ENCODE measurements around the gene PFKFB3. TPM values are rescaled to one million over a fixed set of nuclear protein-coding genes. Genes with fewer than 3 reads are reported as not detected.
"Not testable (repeated sequence)": the region's sequence is repeated elsewhere in the genome, so short reads cannot be mapped to it uniquely, and the experiment has no call there.

Gene PFKFB3
- total and polyA plus RNA-seq, 7 donors, result 10.2 to 33.2 (median 28.0) TPM

DNA sequence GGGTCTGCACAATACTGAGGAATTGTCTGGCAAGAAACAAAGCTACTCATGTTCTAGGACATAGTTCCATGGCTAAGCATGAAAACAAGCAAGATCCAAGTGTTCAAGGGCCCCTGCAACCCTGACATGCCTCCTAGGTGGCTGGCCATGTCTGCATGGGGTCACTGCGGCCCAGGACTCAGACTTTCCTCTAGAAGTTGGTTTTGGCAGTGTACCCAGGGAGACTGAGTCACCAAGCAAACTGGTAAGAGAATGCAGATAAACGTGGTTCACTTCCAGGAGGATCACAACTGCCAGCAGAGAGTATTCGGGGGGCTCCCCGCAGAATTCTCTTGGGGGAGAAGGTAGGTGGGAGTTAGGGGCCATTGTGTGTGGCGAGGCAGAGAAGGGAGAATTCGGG, 7.4 kb upstream of the PFKFB3 start:
- peak overlapping the region; percentile 40 to 75 (median 57) for H3K27ac ChIP-seq
- DNase-seq, result no peak
- no peak overlapping the region for H3K4me3 ChIP-seq
- H3K36me3 ChIP-seq, result no peaks in the 10 kb centered on the region
- H3K4me1 ChIP-seq, result peaks cover 0 to 38% (median 27%) of the 10 kb centered on the region in 4 donors
- no peaks in the 10 kb centered on the region for H3K27me3 ChIP-seq
- TF ChIP-seq POLR2A (IDR thresholded peaks at IDR 0.05), result no peak
- no peak for TF ChIP-seq POLR2AphosphoS5 (IDR thresholded peaks at IDR 0.05)
- TF ChIP-seq CTCF (IDR thresholded peaks at IDR 0.05), result no peak
- no peak for TF ChIP-seq EP300 (IDR thresholded peaks at IDR 0.05)
- WGBS, 2 donors, result 85 to 86% methylated on average over 6 of the region's 6 CpGs
- no peaks in the 10 kb centered on the region for H3K9me3 ChIP-seq
- intact Hi-C loops (cut with DNase I), result no loop called here

DNA sequence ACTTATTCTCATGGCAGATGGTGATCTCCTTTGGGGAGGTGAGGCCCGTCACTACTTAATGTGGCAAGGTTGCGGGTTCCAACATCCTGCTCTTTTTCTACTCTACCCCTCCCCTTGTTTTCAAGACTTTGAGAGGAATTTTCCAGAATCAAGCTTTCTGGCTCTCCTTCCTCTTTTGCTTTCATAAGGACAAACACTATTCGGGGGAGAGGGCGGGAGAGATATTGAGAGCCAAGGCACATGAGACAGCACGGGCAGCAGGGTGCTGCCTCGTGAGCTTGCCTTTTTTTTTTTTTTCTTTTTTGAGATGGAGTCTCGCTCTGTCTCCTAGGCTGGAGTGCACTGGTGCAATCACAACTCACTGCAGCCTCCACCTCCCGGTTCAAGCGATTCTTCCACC, 6.9 kb upstream of the PFKFB3 start:
- peak; percentile 83 for DNase-seq
- no peaks in the 10 kb centered on the region for H3K9me3 ChIP-seq
- 78 to 89% methylated on average over 9 of the region's 9 CpGs for WGBS, 2 donors
- H3K27me3 ChIP-seq, result no peaks in the 10 kb centered on the region
- peaks cover 0 to 42% (median 29%) of the 10 kb centered on the region in 4 donors for H3K4me1 ChIP-seq
- intact Hi-C loops (cut with DNase I), result no loop called here
- H3K36me3 ChIP-seq, result no peaks in the 10 kb centered on the region
- no peak overlapping the region for H3K4me3 ChIP-seq
- H3K27ac ChIP-seq, result peak overlapping the region; percentile 40 to 75 (median 57)
- TF ChIP-seq POLR2AphosphoS5 (IDR thresholded peaks at IDR 0.05) (peak in 2 of 4 donors; percentile 8 to 57), CTCF (IDR thresholded peaks at IDR 0.05) (no peak), POLR2A (IDR thresholded peaks at IDR 0.05) (no peak), EP300 (IDR thresholded peaks at IDR 0.05) (peak in 1 of 4 donors; percentile 46)

DNA sequence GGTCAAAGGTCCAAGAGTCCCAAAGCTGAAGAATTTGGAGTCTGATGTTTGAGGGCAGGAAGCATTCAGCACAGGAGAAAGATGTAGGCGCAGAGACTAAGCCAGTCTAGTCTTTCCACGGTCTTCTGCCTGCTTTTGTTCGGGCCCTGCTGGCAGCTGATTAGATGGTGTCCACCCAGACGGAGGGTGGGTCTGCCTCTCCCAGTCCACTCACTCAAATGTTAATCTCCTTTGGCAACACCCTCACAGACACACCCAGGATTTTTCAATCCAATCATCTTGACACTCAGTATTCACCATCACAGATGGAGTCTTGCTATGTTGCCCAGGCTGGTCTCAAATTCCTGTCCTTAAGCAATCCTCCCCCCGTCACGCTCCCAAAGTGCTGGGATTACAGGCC, 6.2 kb upstream of the PFKFB3 start:
- DNase-seq; H3K9me3 ChIP-seq; H3K4me3 ChIP-seq; intact Hi-C loops (cut with DNase I); H3K27me3 ChIP-seq; H3K36me3 ChIP-seq: not testable (repeated sequence)
- Histone ChIP-seq H3K27ac (peak overlapping the region; percentile 27 to 75 (median 54)), H3K4me1 (peaks cover 0 to 43% (median 24%) of the 10 kb centered on the region in 4 donors)
- WGBS, 2 donors, result 83 to 89% methylated on average over 6 of the region's 6 CpGs

DNA sequence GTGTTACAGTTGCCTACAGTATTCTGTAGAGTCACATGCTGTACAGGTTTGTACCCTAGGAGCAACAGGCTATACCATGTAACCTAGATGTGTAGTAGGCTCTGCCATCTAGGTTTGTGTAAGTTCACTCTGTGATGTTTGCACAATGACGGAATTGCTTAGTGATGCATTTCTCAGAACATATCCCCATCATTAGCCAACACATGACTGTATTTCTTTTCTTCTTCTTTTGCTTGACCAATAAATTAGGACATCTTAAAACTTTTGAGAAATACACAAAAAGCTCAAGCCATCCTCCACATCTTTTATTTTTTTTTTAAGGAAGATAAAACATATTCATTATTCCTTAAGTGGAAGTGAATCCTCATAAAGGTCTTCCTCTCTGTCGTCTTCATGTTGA, 5.4 kb upstream of the PFKFB3 start:
- H3K4me3 ChIP-seq, result no peak overlapping the region
- H3K27ac ChIP-seq, result peak overlapping the region in 2 of 4 donors; percentile 67 to 75
- peaks cover 0 to 44% (median 27%) of the 10 kb centered on the region in 4 donors for H3K4me1 ChIP-seq
- DNase-seq, result no peak
- WGBS, 2 donors, result 75 to 76% methylated on average over 2 of the region's 2 CpGs
- intact Hi-C loops (cut with DNase I), result no loop called here
- no peaks in the 10 kb centered on the region for H3K36me3 ChIP-seq
- no peaks in the 10 kb centered on the region for H3K9me3 ChIP-seq
- peak in 1 of 4 donors; percentile 66 for TF ChIP-seq EP300 (IDR thresholded peaks at IDR 0.05)
- TF ChIP-seq POLR2A (IDR thresholded peaks at IDR 0.05), result no peak
- TF ChIP-seq POLR2AphosphoS5 (IDR thresholded peaks at IDR 0.05), result peak in 2 of 4 donors; percentile 26 to 67
- TF ChIP-seq CTCF (IDR thresholded peaks at IDR 0.05), result no peak
- H3K27me3 ChIP-seq, result no peaks in the 10 kb centered on the region

DNA sequence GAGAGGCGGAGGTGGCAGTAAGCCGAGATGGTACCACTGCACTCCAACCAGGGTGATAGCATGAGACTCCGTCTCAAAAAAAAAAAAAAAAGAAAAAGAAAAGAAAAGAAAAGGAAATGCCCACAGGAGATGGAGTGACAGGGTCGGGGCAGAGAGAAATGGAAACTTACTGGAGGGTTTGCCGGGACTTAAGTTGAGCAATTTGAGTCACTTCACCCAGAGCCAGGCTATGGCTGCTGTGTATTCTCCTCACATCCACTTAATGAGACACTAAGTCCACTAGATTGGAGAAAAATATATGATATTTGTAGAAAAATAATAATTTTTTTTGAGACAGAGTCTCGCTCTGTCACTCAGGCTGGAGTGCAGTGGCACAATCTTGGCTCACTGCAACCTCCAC, 4.6 kb upstream of the PFKFB3 start:
- H3K27ac ChIP-seq, result peak overlapping the region in 2 of 4 donors; percentile 67 to 75
- peaks cover 0 to 38% (median 23%) of the 10 kb centered on the region in 4 donors for H3K4me1 ChIP-seq
- no peak for TF ChIP-seq CTCF (IDR thresholded peaks at IDR 0.05)
- TF ChIP-seq POLR2AphosphoS5 (IDR thresholded peaks at IDR 0.05), result no peak
- no peak for TF ChIP-seq POLR2A (IDR thresholded peaks at IDR 0.05)
- no peak for TF ChIP-seq EP300 (IDR thresholded peaks at IDR 0.05)
- H3K27me3 ChIP-seq, result no peaks in the 10 kb centered on the region
- no peak for DNase-seq
- H3K36me3 ChIP-seq, result no peaks in the 10 kb centered on the region
- no peaks in the 10 kb centered on the region for H3K9me3 ChIP-seq
- intact Hi-C loops (cut with DNase I), result no loop called here
- WGBS, 2 donors, result 92 to 95% methylated on average over 6 of the region's 6 CpGs
- H3K4me3 ChIP-seq, result no peak overlapping the region

Measured in sigmoid colon (tissue), 7 donors.